RWPE2 (cell line): ENCODE results near the gene SHROOM3.

Source experiments
- ATAC-seq: fragments of 200-7000 bp; cut with Tn5 transposase; 3 replicates; pipeline ENCODE4 v1.9.1; 2021; ENCODE audit warnings: low read depth
- DNase-seq: peaks from one replicate; pipeline ENCODE4 v3.0.0-alpha.2; 2020; ENCODE audit warnings: low spot score
- H3K27ac ChIP-seq: fragments of 450-650 bp; 2 replicates; pipeline ENCODE4 v1.5.1; 2017; ENCODE audit warnings: mild to moderate bottlenecking; ENCODE audit not compliant: poor library complexity, severe bottlenecking
- H3K27me3 ChIP-seq: fragments of 250-450 bp; sonication (Bioruptor Pico); 2 replicates; pipeline ENCODE4 v1.5.1; 2021; ENCODE audit warnings: mild to moderate bottlenecking, moderate library complexity; ENCODE audit not compliant: insufficient read depth, poor library complexity, severe bottlenecking
- H3K36me3 ChIP-seq: fragments of 250-450 bp; sonication (Bioruptor Pico); 2 replicates; pipeline ENCODE4 v1.5.1; 2020; ENCODE audit warnings: low read depth, mild to moderate bottlenecking, moderate library complexity
- H3K4me1 ChIP-seq: fragments of 250-450 bp; sonication (Bioruptor Pico); 2 replicates; pipeline ENCODE4 v1.5.1; 2021; ENCODE audit warnings: mild to moderate bottlenecking, moderate library complexity; ENCODE audit not compliant: insufficient read depth, poor library complexity, severe bottlenecking
- H3K4me3 ChIP-seq: fragments of 250-450 bp; sonication (Bioruptor Pico); 2 replicates; pipeline ENCODE4 v1.5.1; 2021; ENCODE audit warnings: mild to moderate bottlenecking, moderate library complexity; ENCODE audit not compliant: severe bottlenecking
- H3K9me3 ChIP-seq: fragments of 250-450 bp; sonication (Bioruptor Pico); 2 replicates; pipeline ENCODE4 v1.5.1; 2021; ENCODE audit warnings: mild to moderate bottlenecking, moderate library complexity; ENCODE audit not compliant: severe bottlenecking
- TF ChIP-seq, protein P1 (sequence below): fragments of 450-650 bp; IDR thresholded peaks from one replicate; pipeline ENCODE4 v1.5.1; 2017; ENCODE audit warnings: mild to moderate bottlenecking, moderate library complexity; ENCODE audit not compliant: poor library complexity, severe bottlenecking

SHROOM3 gene

DNA sequence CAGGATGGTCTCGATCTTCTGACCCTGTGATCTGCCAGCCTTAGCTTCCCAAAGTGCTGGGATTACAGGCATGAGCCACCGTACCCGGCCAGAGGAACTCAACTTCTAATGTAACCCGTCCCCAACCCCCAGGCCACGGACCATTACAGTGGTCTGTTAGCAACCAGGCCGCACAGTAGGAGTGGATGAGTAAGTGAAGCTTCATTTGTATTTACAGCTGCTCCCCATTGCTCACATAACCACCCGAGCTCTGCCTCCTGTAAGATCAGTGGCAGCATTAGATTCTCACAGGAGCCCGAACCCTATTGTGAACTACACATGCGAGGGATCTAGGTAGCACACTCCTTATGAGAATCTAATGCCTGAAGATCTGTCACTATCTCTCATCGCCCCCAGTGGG lies 119.6 kb downstream of the SHROOM3 start:
- Histone ChIP-seq H3K4me3 (no peak overlapping the region), H3K27ac (no peak overlapping the region), H3K4me1 (no peaks in the 10 kb centered on the region), H3K36me3 (no peaks in the 10 kb centered on the region), H3K9me3 (no peaks in the 10 kb centered on the region), H3K27me3 (no peaks in the 10 kb centered on the region)
- TF ChIP-seq, protein P1, sequence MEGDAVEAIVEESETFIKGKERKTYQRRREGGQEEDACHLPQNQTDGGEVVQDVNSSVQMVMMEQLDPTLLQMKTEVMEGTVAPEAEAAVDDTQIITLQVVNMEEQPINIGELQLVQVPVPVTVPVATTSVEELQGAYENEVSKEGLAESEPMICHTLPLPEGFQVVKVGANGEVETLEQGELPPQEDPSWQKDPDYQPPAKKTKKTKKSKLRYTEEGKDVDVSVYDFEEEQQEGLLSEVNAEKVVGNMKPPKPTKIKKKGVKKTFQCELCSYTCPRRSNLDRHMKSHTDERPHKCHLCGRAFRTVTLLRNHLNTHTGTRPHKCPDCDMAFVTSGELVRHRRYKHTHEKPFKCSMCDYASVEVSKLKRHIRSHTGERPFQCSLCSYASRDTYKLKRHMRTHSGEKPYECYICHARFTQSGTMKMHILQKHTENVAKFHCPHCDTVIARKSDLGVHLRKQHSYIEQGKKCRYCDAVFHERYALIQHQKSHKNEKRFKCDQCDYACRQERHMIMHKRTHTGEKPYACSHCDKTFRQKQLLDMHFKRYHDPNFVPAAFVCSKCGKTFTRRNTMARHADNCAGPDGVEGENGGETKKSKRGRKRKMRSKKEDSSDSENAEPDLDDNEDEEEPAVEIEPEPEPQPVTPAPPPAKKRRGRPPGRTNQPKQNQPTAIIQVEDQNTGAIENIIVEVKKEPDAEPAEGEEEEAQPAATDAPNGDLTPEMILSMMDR = no peak
- ATAC-seq (no peak), DNase-seq (no peak)

DNA sequence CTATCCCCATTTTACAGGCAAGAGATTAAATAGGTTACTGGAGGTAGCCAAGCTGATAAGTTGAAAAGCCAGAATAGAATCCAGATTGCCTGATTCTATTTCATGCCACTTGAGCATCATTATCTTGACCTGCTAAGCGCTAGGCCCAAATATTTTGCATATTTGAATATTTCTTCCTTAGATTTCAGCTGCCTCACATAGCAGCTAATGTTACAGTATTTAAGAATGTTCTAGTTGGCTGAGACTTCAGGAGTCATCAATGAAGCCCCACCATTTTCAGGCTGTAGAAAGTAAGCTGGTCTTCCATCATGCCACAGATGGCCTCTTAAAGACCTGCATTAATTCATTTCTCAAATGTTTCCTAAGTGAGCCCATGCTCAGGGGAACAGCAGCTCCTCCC lies 121.4 kb downstream of the SHROOM3 start:
- Histone ChIP-seq H3K27ac (no peak overlapping the region), H3K4me1 (no peaks in the 10 kb centered on the region), H3K9me3 (no peaks in the 10 kb centered on the region), H3K27me3 (no peaks in the 10 kb centered on the region), H3K4me3 (no peak overlapping the region), H3K36me3 (no peaks in the 10 kb centered on the region)
- no peak for ATAC-seq
- TF ChIP-seq, protein P1 = no peak
- no peak for DNase-seq

DNA sequence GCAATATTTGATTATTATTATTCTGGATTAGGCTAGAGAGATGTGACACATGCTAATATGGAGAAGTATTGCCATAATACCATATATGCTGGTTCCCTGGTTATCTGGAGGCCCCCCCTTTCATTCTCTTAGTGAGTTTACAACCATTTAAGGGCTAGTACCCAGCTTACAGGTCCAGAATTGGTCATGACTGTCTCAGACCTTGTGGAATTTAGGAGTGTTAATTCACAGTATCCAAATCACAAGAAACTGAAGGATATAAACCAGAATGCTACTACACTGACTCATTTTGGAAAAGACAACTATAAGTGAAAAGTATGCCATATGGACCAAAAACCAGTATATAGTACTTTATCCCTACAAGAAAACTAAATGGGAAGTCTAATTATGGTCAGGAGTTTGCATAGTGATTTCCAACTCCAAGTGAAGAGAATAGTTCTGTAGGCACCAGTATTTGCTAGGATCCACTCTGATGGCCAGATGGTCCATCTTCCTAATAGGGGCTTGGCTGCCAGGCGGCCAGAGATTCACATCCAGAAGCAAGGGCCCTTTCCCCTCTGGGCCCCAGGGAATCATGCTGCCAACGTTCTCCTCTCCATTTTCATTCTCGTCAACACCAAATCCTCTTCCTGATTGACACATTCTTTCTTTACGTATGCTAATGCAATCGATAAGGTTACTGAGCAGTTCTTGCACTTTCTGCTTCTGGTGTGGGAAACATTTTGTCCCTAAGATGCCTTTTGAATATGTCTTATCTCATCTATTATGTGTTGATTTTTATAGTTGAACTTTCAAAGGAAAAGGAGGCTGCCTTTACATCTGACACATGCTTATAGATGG lies 123.6 kb downstream of the SHROOM3 start:
- ATAC-seq (no peak), DNase-seq (no peak)
- H3K27ac ChIP-seq = no peak overlapping the region

DNA sequence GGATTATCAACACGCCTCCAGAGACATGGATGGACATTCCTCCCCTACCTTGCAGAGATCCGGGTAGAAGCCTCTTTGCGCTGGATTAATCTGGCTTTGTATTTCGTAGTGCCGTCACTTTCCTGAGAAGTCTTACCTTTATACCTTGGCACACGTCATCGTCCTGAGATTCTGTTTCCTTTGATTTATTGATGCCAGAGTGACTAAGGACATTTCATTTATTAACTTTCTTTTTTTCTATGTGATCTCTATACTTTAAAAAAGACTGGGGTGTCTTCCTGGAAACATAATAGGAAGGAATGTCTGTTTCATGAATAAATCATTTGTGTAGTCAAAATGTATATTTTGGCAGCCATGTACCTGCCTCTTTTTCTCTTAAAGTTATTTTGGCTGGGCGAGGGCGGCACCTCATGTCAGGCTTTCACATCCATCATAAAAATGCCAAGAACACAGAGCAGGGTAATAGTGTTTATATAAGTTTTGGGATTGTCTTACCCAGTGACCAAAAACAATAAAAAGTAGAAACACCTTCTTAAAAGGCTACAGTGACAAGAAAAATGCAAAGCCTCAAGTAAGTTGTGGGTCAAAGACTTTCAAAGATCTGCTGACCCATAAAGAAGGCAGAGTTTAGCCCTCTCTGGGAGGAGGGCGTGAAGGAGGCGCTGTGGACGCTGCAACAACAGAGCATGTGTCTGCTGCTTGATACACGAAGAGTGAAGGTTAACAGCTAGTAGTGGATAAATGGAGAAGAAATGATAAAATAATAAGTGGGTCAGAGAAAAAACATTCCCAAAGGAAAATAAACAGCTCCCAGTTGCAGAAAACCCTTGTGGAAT lies 124.4 kb downstream of the SHROOM3 start:
- no peaks in the 10 kb centered on the region for H3K27me3 ChIP-seq
- H3K4me3 ChIP-seq = no peak overlapping the region
- TF ChIP-seq, protein P1 = no peak
- H3K27ac ChIP-seq = no peak overlapping the region
- H3K36me3 ChIP-seq = no peaks in the 10 kb centered on the region
- ATAC-seq (no peak), DNase-seq (no peak)
- H3K9me3 ChIP-seq = no peaks in the 10 kb centered on the region
- peaks cover 20% of the 10 kb centered on the region for H3K4me1 ChIP-seq

More for the DNA sequence above, 123.6 kb downstream of the SHROOM3 start:
- Histone ChIP-seq H3K36me3 (no peaks in the 10 kb centered on the region), H3K9me3 (no peaks in the 10 kb centered on the region), H3K4me3 (no peak overlapping the region), H3K4me1 (peaks cover 19% of the 10 kb centered on the region), H3K27me3 (no peaks in the 10 kb centered on the region)
- TF ChIP-seq, protein P1 = no peak

DNA sequence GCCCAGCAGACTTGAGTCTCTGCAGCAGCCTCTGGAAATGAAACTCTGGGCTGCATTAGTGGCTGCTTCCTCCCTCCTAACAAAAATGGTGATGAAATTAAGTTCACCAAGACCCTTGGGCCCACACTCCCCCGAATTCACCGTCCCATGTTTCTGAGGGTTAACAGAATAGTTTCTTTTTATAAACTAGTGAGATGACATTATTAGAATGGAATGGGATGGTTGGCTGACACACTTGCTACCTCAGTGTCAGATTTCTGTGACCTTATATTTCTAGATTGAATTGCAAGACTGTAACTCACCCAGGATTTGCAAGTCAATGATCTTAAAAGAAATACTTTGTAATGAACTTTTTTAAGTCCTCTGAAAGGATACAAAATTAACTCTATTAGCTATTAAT lies 127.1 kb downstream of the SHROOM3 start:
- TF ChIP-seq, protein P1 = no peak
- Histone ChIP-seq H3K9me3 (no peaks in the 10 kb centered on the region), H3K27me3 (no peaks in the 10 kb centered on the region), H3K4me1 (peaks cover 20% of the 10 kb centered on the region), H3K4me3 (no peak overlapping the region), H3K36me3 (no peaks in the 10 kb centered on the region), H3K27ac (peak overlapping the region; percentile 66)
- ATAC-seq = peak; percentile 78
- DNase-seq = no peak
